Measurements from ENCODE around the gene DCAF10.
"Not testable (repeated sequence)": the region's sequence is repeated elsewhere in the genome, so short reads cannot be mapped to it uniquely, and the experiment has no call there.

The DCAF10 gene

DNA sequence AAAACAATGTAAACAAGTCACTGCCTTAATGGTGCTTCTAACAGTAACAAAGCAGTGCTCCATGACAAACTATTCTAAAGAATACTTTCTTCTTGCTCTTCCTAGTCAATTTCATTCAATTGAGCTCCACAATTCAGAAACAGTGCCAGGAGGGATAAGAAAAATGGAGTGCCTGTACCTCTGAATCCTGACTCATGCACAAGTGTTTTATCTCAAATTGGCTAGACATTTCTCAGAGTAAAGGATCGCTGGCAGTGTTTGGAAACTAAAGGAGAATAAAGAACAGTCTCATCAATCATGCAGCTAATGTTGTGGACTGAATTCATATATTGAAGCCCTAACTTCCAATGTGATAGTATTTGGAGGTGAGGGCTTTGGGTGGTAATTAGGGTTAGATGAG lies 75.8 kb downstream of the DCAF10 start:
- Mint-ChIP-seq H3K9me3 (no peaks in the 10 kb centered on the region), H3K4me1 (no peaks in the 10 kb centered on the region), H3K27me3 (no peaks in the 10 kb centered on the region), H3K27ac (no peak overlapping the region), H3K36me3 (peaks cover 33% of the 10 kb centered on the region), H3K4me3 (no peak overlapping the region)
- ATAC-seq, result no peak

DNA sequence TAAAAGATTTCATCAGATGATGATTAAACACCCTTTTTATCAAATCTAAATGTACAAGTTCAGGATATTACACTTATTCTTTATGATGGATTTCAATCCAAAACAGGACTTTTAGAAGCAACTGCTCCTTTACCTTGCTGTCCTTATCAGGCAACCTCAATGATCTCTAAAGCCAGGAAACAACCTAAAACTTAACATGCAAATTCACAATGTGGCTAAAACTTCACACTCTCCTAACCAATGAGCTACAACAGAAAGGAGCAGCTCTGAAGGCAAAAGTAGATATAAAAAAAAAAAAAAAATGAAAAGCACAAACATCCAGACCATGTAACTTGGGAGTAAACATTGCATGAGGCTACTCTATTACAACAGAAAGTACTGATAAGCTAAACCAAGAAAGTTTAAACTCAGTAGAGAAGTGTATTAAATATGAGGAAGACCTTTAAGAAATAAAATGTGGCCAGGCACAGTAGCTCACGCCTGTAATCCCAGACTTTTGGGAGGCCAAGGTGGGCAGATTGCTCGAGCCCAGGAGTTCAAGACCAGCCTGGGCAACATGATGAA lies 80.4 kb downstream of the DCAF10 start:
- no peaks in the 10 kb centered on the region for H3K4me1 Mint-ChIP-seq
- H3K36me3 Mint-ChIP-seq, result peaks cover 40% of the 10 kb centered on the region
- no peaks in the 10 kb centered on the region for H3K9me3 Mint-ChIP-seq
- H3K4me3 Mint-ChIP-seq, result no peak overlapping the region
- no peaks in the 10 kb centered on the region for H3K27me3 Mint-ChIP-seq
- no peak for ATAC-seq
- H3K27ac Mint-ChIP-seq, result no peak overlapping the region

DNA sequence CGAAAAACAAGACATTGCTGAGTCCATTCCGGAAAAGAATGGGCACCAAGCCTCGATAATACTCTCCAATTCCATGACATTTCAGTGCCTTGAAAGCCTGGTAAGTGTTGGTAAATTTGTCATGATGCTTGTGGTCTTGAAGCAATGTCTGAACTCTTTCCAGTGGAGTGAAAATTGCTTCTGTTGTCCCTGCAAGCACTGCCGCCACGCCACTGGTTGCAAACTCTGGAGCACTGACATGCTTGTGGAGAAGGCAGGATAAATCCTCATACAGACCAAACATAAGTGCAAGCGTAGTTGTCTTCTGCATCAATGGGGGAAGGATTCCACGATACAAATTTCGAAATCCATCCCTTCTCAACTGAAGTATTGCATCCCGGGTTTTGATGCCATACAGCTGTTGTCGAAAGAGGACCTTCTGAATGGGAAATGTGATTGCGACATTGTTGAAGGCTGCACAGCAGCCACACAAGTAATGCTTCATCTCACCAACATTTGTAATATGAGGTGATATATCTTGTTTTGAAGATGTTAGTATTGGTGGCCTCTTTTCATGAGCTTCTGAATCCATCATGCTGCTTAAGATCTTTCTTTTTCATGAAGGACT lies 87.5 kb downstream of the DCAF10 start:
- H3K4me3 Mint-ChIP-seq, H3K27me3 Mint-ChIP-seq, H3K9me3 Mint-ChIP-seq, H3K4me1 Mint-ChIP-seq, H3K27ac Mint-ChIP-seq, ATAC-seq: not testable (repeated sequence)
- H3K36me3 Mint-ChIP-seq, result peaks cover 56% of the 10 kb centered on the region

DNA sequence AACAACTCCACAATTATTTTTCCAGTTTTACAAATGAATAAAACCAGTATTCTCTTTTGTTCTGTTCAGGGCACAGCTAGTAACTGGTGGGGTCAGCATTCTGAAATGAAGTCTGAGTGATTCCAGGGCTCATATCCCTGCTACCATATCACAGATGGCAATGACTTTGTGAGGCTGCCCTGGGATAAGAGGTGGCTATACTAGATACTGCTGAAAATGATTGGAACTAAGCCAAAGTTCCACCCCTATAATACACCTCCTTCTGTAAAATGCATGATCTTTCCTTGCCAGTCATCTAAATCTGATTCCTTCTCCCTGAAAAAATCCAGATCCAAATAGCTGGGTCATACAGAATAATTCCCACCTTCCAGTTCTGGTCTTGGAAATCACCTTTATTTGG lies 88.9 kb downstream of the DCAF10 start:
- no peaks in the 10 kb centered on the region for H3K27me3 Mint-ChIP-seq
- no peak overlapping the region for H3K27ac Mint-ChIP-seq
- no peak for ATAC-seq
- H3K36me3 Mint-ChIP-seq, result peaks cover 67% of the 10 kb centered on the region
- no peak overlapping the region for H3K4me3 Mint-ChIP-seq
- no peaks in the 10 kb centered on the region for H3K4me1 Mint-ChIP-seq
- no peaks in the 10 kb centered on the region for H3K9me3 Mint-ChIP-seq

DNA sequence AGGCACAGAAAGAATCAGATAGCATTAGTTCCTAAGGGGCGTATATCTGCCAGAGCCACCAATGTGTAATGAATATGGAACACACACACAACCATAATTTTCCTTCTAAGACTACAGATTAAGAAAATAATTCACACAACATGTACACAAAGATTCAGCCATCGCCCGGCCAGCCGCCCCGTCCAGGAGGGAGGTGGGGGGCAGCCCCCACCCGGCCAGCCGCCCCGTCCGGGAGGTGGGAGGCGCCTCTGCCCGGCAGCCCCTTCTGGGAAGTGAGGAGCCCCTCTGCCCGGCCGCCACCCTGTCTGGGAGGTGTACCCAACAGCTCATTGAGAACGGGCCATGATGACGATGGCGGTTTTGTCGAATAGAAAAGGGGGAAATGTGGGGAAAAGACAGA lies 90.4 kb downstream of the DCAF10 start:
- H3K9me3 Mint-ChIP-seq, H3K27me3 Mint-ChIP-seq, H3K4me3 Mint-ChIP-seq, H3K27ac Mint-ChIP-seq, ATAC-seq, H3K4me1 Mint-ChIP-seq: not testable (repeated sequence)
- peaks cover 75% of the 10 kb centered on the region for H3K36me3 Mint-ChIP-seq

DNA sequence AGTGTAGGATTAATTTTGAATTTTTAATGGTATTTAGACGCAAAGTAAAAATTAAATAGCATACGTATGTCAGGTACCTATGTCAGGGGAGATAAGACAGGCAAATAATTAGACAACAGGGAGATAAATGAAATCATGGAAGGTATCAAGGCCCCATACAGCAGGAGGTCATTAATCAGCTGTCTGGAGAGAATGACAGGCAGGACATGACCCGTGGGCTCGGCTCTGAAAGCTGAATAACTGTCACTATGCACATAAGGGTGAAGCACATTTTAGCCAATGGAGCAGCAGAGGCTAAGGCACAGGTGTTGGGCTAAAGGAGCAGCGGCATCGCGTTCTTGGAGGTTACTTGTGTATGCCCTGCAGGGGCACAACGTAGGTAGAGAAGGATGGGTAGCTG lies 91.5 kb downstream of the DCAF10 start:
- H3K27ac Mint-ChIP-seq, result no peak overlapping the region
- peaks cover 73% of the 10 kb centered on the region for H3K36me3 Mint-ChIP-seq
- no peak overlapping the region for H3K4me3 Mint-ChIP-seq

DNA sequence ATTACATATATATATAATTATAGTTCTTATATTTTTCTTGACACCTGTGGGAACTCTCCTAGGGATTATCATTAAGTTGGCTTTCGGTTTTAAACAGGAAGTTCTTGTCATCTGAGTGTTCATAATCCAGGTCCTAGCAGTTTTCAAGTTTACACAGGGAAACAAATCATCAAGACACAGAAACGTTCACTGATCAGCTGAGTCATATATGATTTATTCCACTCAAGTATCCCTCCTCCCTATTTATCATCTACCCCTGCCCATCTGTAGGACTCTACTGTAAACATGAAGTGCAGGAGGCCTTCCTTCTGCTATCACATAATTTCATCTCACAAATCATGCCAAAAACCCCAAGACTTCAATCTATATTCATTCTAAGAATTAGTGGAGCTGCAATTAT lies 97.1 kb downstream of the DCAF10 start:
- no peak for ATAC-seq
- no peak overlapping the region for H3K27ac Mint-ChIP-seq
- H3K4me3 Mint-ChIP-seq, result no peak overlapping the region
- peaks cover 6% of the 10 kb centered on the region for H3K4me1 Mint-ChIP-seq
- H3K36me3 Mint-ChIP-seq, result peaks cover 46% of the 10 kb centered on the region
- H3K9me3 Mint-ChIP-seq, result no peaks in the 10 kb centered on the region
- no peaks in the 10 kb centered on the region for H3K27me3 Mint-ChIP-seq

More for the DNA sequence above, 91.5 kb downstream of the DCAF10 start:
- Mint-ChIP-seq H3K9me3 (no peaks in the 10 kb centered on the region), H3K27me3 (no peaks in the 10 kb centered on the region), H3K4me1 (no peaks in the 10 kb centered on the region)
- ATAC-seq, result no peak

DNA sequence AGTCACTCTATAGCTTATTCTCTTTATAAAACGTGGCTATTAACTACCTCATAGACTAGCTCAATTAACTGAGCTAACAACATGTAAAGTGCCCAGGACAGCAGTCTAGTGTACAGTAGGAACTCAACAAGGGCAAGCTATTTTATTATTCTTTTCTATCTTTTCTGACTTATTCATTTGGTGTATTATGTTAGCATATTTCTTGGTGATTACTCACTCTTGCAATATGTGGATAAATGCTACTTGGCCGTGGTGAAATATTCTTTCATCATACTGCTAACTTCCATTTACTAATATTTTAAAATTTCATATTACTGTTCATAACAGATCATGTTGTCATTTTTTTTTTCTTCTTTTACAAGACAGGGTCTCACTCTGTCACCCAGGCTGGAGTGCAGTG lies 98.4 kb downstream of the DCAF10 start:
- no peak for ATAC-seq
- H3K27ac Mint-ChIP-seq, result no peak overlapping the region
- no peaks in the 10 kb centered on the region for H3K9me3 Mint-ChIP-seq
- H3K36me3 Mint-ChIP-seq, result peaks cover 32% of the 10 kb centered on the region
- H3K27me3 Mint-ChIP-seq, result no peaks in the 10 kb centered on the region
- no peak overlapping the region for H3K4me3 Mint-ChIP-seq
- H3K4me1 Mint-ChIP-seq, result peaks cover 12% of the 10 kb centered on the region

DNA sequence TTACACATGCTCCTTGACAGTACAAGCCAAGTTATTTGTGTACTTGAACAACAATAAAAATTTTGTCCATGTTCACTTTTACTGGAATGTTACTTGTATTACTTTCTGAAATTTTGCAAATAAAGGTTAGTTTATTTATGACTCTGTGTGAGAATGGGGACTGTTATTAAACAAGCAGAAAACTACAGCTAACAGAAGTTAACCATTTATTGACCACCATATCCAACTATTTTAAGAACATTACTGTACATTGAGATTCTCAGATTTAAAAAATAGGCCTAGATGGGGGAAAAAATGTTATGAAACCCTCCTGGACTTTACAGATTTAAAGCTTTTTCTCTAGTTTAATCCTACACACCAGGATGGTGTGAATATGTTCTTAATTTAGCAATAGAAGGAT lies 101.5 kb downstream of the DCAF10 start:
- no peaks in the 10 kb centered on the region for H3K27me3 Mint-ChIP-seq

DNA sequence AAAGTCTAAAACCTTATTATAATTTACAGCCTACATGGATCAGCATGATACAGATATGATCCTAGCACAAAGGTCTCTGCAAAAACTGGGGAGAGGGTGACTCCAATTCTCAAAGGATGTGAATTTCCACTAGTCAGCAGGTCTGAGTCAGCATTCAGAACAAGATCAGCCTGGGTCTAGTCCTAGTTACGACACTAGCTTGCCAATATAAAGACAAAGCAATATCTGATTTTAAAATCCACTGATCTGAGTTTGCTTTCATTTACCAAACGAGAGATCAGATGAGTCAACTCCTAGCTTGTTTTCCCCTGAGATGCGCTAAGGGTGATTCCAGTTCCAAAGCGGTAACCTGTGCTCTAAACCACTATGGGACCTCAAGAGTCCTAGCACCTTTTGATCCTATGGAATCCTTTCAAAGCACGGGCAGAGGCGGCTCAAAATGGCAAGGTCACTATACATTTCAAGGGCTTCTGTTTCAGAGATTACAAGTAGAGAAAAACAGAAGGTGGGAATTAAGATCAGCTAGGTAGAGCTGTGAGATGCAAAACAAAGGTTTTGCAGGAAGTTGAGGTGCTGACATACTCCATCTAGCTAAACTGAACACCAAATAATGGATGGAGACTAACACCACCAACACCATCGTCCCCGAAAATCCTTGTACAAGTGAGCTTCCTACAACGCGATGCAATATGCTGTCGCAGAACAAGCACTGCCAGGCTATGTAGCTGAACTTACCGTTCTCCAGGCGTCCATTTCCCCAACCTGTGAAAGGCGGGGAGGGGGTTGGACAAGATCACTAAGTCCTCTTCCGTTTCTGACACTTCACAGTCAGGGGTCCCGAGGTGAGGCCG lies 102.4 kb downstream of the DCAF10 start:
- peak; percentile 3 for ATAC-seq

More for the DNA sequence above, 101.5 kb downstream of the DCAF10 start:
- Mint-ChIP-seq H3K27ac (no peak overlapping the region), H3K36me3 (peaks cover 16% of the 10 kb centered on the region), H3K4me1 (peaks cover 21% of the 10 kb centered on the region), H3K9me3 (no peaks in the 10 kb centered on the region), H3K4me3 (no peak overlapping the region)
- no peak for ATAC-seq

DNA sequence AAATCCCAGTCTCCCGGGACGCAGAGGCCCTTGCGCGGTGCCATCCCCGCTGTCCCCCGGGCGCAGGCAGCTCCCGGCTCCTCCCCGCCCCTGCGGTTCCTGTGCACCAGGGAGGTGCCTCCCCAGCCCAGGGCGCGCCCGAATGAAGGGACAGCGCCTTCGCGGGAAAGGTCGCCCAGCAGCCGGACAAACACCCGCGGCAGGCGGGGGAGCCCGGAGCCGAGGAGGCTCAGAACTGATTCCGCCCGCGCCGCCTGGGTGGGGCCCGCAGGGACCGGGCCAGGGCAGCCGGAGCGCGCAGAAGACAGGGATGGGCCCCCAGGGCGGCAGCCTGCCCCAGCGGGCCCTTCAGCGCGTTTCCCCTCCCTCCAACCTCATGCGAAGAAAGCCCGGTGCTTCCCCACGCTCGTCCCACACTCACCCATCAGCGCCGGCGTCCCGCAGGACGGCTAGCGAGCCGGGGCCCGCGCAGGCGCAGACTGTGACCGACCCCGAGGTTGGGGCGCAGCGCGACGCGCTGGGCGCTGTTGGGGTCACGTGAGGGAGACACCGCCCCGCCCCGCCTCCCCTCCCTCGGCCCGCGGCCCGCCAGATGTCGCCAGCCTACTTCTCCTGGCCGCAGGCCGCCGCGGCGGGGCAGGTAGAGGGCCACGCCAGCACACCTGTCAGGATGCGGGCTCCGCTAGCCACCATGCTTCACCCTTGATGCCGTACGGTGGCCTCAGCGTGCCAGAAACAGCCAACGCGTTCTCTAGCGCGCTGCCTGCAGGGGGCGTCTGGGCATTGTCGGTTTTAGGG lies 103.2 kb downstream of the DCAF10 start, which contains the start of gene SLC25A51:
TSS of gene SLC25A51 (minus strand) at position 481 of the 798 bp plus-strand sequence. CDS start 15,577 bp downstream, outside the sequence.
- peak; percentile 93 for ATAC-seq
- Mint-ChIP-seq H3K4me1 (peaks cover 16% of the 10 kb centered on the region), H3K4me3 (peak within 1 kb of the TSS; percentile 97), H3K36me3 (peaks cover 8% of the 10 kb centered on the region), H3K27ac (peak within 1 kb of the TSS; percentile 95), H3K27me3 (no peaks in the 10 kb centered on the region), H3K9me3 (no peaks in the 10 kb centered on the region)

More for the DNA sequence above, 102.4 kb downstream of the DCAF10 start:
- no peaks in the 10 kb centered on the region for H3K9me3 Mint-ChIP-seq
- peak overlapping the region; percentile 95 for H3K27ac Mint-ChIP-seq
- H3K4me1 Mint-ChIP-seq, result peaks cover 16% of the 10 kb centered on the region
- H3K27me3 Mint-ChIP-seq, result no peaks in the 10 kb centered on the region
- peak overlapping the region; percentile 97 for H3K4me3 Mint-ChIP-seq
- H3K36me3 Mint-ChIP-seq, result peaks cover 11% of the 10 kb centered on the region

DNA sequence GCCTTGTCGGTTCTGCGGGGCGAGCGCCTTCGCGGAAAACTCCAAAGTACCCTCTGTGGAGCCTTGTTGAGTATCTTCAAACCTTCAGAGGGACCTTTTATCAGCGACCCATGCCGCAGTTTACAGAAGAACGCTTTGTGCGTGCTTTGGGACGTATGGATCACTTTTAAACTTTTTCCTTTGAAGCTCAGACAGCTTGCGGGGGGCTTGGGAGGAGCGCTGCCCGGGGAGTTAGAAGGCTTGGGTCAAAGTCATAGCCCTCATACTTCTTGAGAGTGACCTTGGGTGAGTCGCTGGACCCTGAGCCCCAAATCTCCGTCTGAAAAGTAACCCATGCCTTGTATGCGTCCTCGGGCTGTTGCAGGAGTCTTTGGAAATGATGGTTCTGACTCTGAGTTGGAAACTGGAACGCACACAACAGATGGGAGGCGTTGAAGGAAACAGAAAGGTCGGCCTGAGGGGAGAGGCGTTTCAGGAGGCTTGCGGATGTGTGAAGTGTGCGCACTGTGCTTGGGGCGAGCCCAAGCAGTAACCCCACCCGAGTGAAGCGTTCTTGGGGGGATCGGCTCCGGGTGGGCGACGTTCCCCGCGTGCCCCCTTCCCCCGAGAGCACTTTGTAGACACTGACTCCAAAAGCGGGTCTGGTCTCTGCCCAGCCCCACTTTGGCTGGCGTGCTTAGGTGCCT lies 104.0 kb downstream of the DCAF10 start:
- Mint-ChIP-seq H3K9me3 (no peaks in the 10 kb centered on the region), H3K36me3 (peaks cover 5% of the 10 kb centered on the region), H3K27me3 (no peaks in the 10 kb centered on the region), H3K4me3 (peak overlapping the region; percentile 97), H3K27ac (peak overlapping the region; percentile 95), H3K4me1 (peaks cover 16% of the 10 kb centered on the region)
- no peak for ATAC-seq

DNA sequence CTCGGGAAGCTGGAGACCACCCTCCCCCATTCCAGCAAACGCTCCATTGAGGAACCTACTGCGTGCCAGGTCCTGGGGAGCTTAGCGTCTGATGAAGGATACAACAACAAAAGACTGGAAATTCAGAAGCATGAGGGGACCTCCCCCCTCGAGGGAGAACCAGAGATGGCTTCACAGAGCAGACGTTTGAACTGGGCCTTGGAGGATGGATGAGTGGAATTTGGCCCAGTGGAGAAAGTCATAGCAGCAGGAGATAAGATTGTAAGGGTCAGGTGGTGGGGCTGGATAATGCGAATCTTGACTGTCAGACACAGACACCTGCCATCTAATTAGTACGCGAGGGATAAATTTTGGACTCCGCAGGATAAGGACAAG lies 104.5 kb downstream of the DCAF10 start:
- Mint-ChIP-seq H3K36me3 (peaks cover 5% of the 10 kb centered on the region), H3K27ac (peak overlapping the region; percentile 95), H3K9me3 (no peaks in the 10 kb centered on the region), H3K4me1 (peaks cover 16% of the 10 kb centered on the region), H3K27me3 (no peaks in the 10 kb centered on the region), H3K4me3 (no peak overlapping the region)
- no peak for ATAC-seq

DNA sequence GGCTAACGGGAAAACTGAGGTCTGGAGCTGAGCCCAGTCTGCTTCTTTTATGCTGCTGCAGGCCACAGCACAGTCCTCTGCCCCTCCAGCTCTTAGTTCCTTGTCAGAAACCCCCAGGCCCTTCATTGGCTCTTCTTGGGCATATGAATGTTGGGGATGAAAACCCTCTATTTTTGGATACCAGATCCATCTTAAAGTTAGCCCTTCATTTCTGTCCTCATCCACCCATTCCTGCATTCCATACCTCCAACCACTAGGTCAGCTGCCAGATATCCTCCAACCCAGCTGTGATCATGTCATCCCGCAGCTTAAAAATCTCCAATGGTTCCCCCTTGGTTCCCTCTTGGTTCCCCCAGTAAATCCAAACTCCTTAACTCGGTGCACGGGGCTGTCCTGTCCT lies 105.2 kb downstream of the DCAF10 start:
- no peak for ATAC-seq
- Mint-ChIP-seq H3K27me3 (no peaks in the 10 kb centered on the region), H3K36me3 (peaks cover 2% of the 10 kb centered on the region), H3K4me1 (peaks cover 16% of the 10 kb centered on the region), H3K4me3 (no peak overlapping the region), H3K27ac (no peak overlapping the region), H3K9me3 (no peaks in the 10 kb centered on the region)
